Type B pancreatic cell (in vitro differentiated cells): ENCODE measurements around the gene GPR107. TPM values are rescaled to one million over a fixed set of nuclear protein-coding genes. Genes with fewer than 3 reads are reported as not detected.
A peak's percentile ranks its signal among the peaks of the same experiment; 100 is the strongest.
"Not testable (repeated sequence)": the region's sequence is repeated elsewhere in the genome, so short reads cannot be mapped to it uniquely, and the experiment has no call there.

Experiments used
- DNase-seq: peaks from one replicate; pipeline ENCODE4 v3.0.0; 2021; ENCODE audit warnings: mixed read lengths; ENCODE audit not compliant: unreplicated experiment; ENCODE audit errors: extremely low spot score
- H3K27ac Mint-ChIP-seq: 2 replicates; pipeline ENCODE4 v1.8.0; 2021; ENCODE audit warnings: mild to moderate bottlenecking, mixed read lengths
- H3K27me3 Mint-ChIP-seq: 2 replicates; pipeline ENCODE4 v1.8.0; 2021; ENCODE audit warnings: mixed read lengths
- H3K36me3 Mint-ChIP-seq: 2 replicates; pipeline ENCODE4 v1.8.0; 2021; ENCODE audit warnings: mixed read lengths
- H3K4me1 Mint-ChIP-seq: one replicate; pipeline ENCODE4 v1.8.0; 2021; ENCODE audit warnings: mixed read lengths; ENCODE audit not compliant: unreplicated experiment
- H3K4me3 Mint-ChIP-seq: 2 replicates; pipeline ENCODE4 v1.8.0; 2021; ENCODE audit warnings: mild to moderate bottlenecking, mixed read lengths
- H3K9me3 Mint-ChIP-seq: 2 replicates; pipeline ENCODE4 v1.8.0; 2021; ENCODE audit warnings: mixed read lengths
- CTCF ChIP-seq: fragments of 200-600 bp; sonication (generic); conservative IDR thresholded peaks from 2 replicates; pipeline ENCODE4 v1.5.0; 2021; ENCODE audit warnings: antibody characterized with exemption, mild to moderate bottlenecking
- long read RNA-seq: library from polyadenylated mRNA; unstranded; transcript quantifications from one replicate; pipeline ENCODE4 v2.0.0, GENCODE V29; 2020
- total RNA-seq: library from RNA; stranded (reverse); gene quantifications from 2 replicates; pipeline ENCODE4 v1.2.1, GENCODE V29; 2021; ENCODE audit warnings: low replicate concordance

The GPR107 gene
- 43.6 and 51.6 TPM in 2 replicates for total RNA-seq
- long read RNA-seq, full-length matches to known transcripts, result 3 of 29 reads
- long read RNA-seq, partial matches to known transcripts, result 8 of 29 reads
- long read RNA-seq, other reads (novel, unspliced or antisense), result 18 of 29 reads

- Mint-ChIP-seq H3K27ac (peak within 1 kb of the TSS; percentile 99), H3K4me1 (peaks cover 16% of the 10 kb centered on the region), H3K27me3 (no peaks in the 10 kb centered on the region), H3K9me3 (no peaks in the 10 kb centered on the region), H3K4me3 (peak within 1 kb of the TSS; percentile 99), H3K36me3 (peaks cover 5% of the 10 kb centered on the region)
- no peak for TF ChIP-seq CTCF
- DNase-seq, result peak; percentile 80
Measured at GRCh38 chr9:130053504-130054324, at the start of gene GPR107. GPR107 (plus strand) TSS chr9:130053906; CDS start chr9:130053933, 27 bp downstream.

DNA sequence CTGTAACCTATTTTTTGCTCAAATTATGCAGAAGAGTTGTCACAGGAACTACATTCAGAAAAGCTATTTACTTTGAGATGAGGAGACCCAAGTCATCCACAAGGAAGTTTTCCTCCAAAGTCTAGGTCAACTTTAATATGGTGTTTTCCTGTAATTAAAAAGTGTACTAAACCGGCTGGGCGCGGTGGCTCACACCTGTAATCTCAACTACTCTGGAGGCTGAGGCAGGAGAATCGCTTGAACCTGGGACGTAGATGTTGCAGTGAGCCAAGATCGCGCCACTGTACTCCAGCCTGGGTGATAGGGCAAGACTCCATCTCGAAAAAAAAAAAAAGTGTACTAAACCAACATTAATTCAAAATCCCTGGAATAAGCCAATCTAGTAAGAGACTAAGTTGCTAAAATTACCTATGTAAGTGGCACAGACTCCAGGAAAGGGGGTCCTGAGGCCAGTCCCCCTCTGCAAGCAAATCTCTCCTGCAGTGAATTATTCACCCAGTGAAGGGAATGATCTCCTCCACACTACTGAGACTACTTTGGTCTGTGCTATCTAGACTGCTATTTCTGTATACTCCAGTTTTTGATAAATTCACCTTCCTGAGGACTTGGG, 49.7 kb upstream of the GPR107 start:
- no peak overlapping the region for H3K27ac Mint-ChIP-seq
- TF ChIP-seq CTCF, result no peak

DNA sequence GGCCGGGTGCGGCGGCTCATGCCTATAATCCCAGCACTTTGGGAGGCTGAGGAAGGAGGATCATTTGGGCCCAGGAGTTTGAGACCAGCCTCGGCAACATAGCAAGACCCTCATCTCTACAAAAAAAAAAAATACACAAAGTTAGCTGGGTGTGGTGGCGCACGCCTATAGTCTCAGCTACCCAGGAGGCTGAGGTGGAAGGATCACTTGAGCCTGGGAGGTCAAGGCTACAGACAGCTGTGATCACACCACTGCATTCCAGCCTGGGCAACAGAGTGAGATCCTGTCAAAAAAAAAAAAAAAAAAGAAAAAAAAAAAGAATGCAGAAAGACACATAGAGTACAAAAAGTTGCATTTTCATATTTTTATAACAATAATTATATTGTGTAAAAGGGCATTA, 46.8 kb upstream of the GPR107 start:
- H3K27me3 Mint-ChIP-seq, H3K4me3 Mint-ChIP-seq, H3K36me3 Mint-ChIP-seq, H3K9me3 Mint-ChIP-seq, H3K27ac Mint-ChIP-seq, DNase-seq: not testable (repeated sequence)
- H3K4me1 Mint-ChIP-seq, result peaks cover 11% of the 10 kb centered on the region

More for the DNA sequence above, 49.7 kb upstream of the GPR107 start:
- DNase-seq, result no peak
- no peaks in the 10 kb centered on the region for H3K36me3 Mint-ChIP-seq
- no peaks in the 10 kb centered on the region for H3K27me3 Mint-ChIP-seq
- H3K4me1 Mint-ChIP-seq, result peaks cover 12% of the 10 kb centered on the region
- H3K4me3 Mint-ChIP-seq, result no peak overlapping the region
- no peaks in the 10 kb centered on the region for H3K9me3 Mint-ChIP-seq

DNA sequence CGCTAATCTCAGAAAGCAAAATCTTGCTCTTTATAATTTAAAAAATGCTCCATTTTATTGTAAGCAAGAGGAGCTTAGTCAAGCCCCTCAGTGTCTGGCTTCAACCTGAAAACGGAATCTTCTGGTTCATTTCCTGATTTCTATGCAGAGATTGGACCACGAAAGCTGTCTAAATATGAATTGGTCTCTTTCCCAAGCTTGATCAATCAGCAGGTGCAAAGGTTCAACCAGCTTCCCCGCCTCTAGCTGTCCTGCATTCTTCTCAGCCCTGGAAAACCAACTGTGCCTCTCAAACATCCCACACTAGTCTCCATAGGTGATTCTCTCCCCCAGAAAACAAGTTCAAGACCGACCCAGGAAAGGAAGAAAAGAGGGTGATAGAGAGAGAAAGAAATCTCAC, 45.2 kb upstream of the GPR107 start:
- no peaks in the 10 kb centered on the region for H3K9me3 Mint-ChIP-seq
- no peak overlapping the region for H3K4me3 Mint-ChIP-seq
- H3K4me1 Mint-ChIP-seq, result peaks cover 11% of the 10 kb centered on the region
- TF ChIP-seq CTCF, result no peak
- peak overlapping the region; percentile 35 for H3K27ac Mint-ChIP-seq
- H3K36me3 Mint-ChIP-seq, result peaks cover 4% of the 10 kb centered on the region
- no peaks in the 10 kb centered on the region for H3K27me3 Mint-ChIP-seq
- no peak for DNase-seq

DNA sequence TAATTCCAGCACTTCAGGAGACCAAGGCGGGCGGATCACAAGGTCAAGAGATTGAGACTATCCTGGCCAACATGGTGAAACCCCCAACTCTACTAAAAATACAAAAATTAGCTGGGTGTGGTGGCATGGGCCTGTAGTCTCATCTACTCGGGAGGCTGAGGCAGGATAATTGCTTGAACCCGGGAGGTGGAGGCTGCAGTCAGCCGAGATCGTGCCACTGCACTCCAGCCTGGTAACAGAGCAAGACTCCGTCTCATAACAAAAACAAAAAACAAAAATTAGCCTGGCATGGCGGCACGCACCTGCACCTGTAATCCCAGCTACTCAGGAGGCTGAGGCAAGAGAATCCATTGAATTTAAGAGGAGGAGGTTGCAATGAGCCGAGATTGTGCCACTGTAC, 44.2 kb upstream of the GPR107 start:
- H3K27me3 Mint-ChIP-seq, result not testable (repeated sequence)

GRCh38 chr9:130010151-130010988, 43.3 kb upstream of the GPR107 start:
- Mint-ChIP-seq H3K27ac (no peak overlapping the region), H3K4me1 (peaks cover 6% of the 10 kb centered on the region), H3K36me3 (peaks cover 4% of the 10 kb centered on the region), H3K9me3 (no peaks in the 10 kb centered on the region), H3K27me3 (no peaks in the 10 kb centered on the region), H3K4me3 (no peak overlapping the region)
- DNase-seq, result no peak
- TF ChIP-seq CTCF, result no peak

More for the DNA sequence above, 44.2 kb upstream of the GPR107 start:
- H3K4me1 Mint-ChIP-seq, H3K27ac Mint-ChIP-seq, H3K4me3 Mint-ChIP-seq, H3K36me3 Mint-ChIP-seq, DNase-seq, H3K9me3 Mint-ChIP-seq: not testable (repeated sequence)
